AG08395 (cell line): ENCODE measurements around the gene SNRNP40.

Experiments
- DNase-seq: peaks from one replicate; pipeline ENCODE4 v3.0.0; 2012; ENCODE audit warnings: mixed read lengths, low spot score

SNRNP40 gene

GRCh38 chr1:31230378-31230777, 66.2 kb downstream of the SNRNP40 start:
- DNase-seq: no peak

GRCh38 chr1:31228986-31229385, 67.6 kb downstream of the SNRNP40 start:
- DNase-seq: no peak

- DNase-seq: no peak
These were observed 68.6 kb downstream of the SNRNP40 start for GRCh38 chr1:31227891-31228568.

GRCh38 chr1:31224068-31224467, 72.5 kb downstream of the SNRNP40 start:
- DNase-seq: no peak

- DNase-seq: no peak
These were observed 74.4 kb downstream of the SNRNP40 start for GRCh38 chr1:31222176-31222575.

- DNase-seq: no peak
These were observed 75.5 kb downstream of the SNRNP40 start for GRCh38 chr1:31221072-31221471.

GRCh38 chr1:31219489-31219888, 77.1 kb downstream of the SNRNP40 start:
- no peak for DNase-seq

- no peak for DNase-seq
These were observed 77.9 kb downstream of the SNRNP40 start for GRCh38 chr1:31218705-31219104.

GRCh38 chr1:31216016-31216415, 80.6 kb downstream of the SNRNP40 start:
- peak; percentile 36 for DNase-seq

- no peak for DNase-seq
These were observed 81.5 kb downstream of the SNRNP40 start for GRCh38 chr1:31215065-31215570.

- no peak for DNase-seq
These were observed 82.1 kb downstream of the SNRNP40 start for GRCh38 chr1:31214316-31215064.
